NCI-H510A treated with DMSO at 0.1 percent for 48 hours (cell line): ENCODE results near the gene CEP85L.
"Not testable (repeated sequence)": the region's sequence is repeated elsewhere in the genome, so short reads cannot be mapped to it uniquely, and the experiment has no call there.

Experiments used
- DNase-seq: peaks from one replicate; lab custom pipeline; 2025; lab: John Stamatoyannopoulos, UW

Gene CEP85L

DNA sequence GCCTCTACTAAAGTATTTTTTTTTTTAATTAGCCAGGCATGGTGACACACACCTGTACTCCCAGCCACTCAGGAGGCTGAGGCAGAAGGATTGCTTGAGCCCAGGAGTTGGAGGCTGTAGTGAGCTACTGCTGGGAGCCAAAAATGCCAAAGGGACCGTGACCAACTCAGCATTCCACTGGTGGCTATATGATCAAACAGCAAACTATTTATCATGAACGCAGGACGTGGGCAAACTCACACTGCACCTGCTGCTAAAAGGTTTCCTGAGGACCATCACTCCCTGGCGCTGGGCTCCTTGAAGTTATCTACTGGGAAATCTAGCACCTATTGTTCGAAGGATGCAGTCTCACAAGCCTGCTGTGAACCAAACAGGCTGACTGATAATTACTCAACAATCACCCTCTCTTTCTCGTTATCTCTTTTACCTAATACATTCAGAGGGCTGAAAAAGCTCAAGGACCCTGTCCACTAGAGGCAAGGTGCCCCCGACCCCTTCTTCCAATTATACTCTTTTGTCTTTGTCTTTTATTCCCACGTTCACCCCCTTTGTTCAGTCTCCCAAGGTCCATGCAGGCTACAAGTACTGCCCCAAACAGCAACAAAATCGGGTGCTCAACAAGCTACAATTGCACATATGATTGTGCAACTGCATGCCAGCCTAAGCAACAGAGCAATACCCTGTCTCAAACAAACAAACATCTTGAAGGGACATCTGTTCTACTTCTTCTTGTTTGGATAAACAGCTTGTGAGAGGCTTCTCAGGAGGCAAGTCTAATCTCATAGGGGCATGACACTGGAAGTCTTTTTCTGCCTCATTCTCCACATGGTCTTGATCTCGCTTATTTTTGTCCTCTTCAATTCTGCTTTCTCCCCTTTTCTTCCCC lies 151.0 kb downstream of the CEP85L start:
- no peak for DNase-seq

DNA sequence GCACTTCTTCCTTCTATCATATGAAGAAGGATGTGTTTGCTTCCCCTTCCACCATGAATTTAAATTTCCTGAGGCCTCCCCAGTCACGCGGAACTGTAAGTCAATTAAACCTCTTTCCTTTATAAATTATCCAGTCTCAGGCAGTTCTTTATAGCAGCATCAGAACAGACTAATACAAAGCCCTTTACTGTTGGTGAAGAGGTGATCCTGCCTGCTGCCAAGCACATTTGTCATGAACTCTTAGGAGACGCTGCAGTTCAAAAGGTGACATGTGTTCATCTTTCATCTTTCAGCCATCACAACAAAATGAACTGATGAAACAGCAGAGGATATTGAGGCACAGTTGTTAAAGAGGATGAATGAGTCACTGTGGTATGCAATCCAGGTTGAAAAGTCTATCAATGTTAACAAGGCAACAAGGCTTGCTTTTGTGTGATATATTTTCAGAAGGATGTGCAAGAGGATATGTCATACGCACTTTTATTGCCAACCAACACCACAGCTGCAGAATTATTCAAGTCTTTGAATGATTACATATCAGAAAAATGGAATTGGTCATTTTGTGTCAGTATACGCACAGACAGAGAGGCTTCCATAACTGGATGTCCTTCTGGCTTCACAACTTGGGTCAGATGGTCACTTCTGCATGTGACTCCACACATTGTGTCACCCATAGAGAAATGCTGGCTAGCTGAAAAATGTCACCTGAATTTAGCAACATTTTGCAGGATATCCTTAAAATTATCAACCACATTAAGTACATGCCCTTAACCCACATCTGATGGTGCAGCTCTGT lies 155.7 kb downstream of the CEP85L start:
- no peak for DNase-seq

DNA sequence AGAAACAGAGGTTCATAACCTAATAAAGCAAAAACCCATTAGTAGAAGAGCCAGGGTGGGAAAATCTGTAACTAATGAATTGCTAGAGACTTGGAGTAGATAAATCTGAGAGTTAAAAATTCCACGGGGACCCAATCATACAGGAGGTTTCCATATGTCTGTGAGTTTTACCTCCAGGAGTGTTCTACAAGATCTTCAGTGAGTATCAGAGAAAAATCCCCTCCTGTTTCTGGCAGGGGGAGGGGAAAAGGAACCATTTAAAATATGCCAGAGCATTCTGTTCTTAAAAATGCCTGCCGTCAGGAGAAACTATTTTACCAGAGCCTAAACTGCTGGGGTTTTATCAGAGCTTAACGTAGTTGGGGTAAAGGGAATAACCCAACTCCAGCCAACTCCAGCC lies 157.3 kb downstream of the CEP85L start:
- DNase-seq: no peak

DNA sequence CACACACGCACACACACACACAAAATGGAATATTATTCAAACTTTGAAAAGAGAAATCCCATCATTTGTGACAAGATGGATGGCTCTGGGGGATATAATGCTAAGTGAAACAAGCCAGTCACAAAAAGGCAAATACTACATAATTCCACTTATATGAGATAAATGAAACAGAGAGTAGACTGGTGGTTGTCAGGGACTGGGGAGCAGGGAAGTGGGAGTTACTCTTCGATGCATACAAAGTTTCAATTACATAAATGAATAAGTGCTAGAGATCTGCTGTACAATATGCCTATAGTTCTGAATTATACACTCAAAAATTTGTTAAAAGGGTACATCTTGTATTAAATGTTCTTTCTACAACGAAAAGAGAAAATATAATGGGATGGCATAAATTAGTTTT lies 161.4 kb downstream of the CEP85L start:
- DNase-seq: no peak

DNA sequence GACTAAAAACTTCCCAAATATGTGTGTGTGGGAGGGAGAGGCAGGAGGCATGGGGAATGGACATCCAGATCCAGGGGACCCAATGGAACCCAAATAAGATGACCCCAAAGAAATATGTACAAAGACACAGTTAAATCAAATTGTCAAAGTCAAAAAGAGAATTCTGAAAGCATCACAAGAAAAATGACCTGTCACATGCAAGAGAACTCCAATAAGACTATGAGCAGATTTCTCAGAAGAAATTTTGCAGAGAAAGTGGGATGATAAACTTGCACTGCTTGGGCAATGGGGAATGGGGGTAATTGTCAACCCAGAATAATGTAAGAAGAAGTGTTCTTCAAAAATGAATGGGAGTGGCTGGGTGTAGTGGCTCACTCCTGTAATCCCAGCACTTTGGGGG lies 162.8 kb downstream of the CEP85L start:
- no peak for DNase-seq

DNA sequence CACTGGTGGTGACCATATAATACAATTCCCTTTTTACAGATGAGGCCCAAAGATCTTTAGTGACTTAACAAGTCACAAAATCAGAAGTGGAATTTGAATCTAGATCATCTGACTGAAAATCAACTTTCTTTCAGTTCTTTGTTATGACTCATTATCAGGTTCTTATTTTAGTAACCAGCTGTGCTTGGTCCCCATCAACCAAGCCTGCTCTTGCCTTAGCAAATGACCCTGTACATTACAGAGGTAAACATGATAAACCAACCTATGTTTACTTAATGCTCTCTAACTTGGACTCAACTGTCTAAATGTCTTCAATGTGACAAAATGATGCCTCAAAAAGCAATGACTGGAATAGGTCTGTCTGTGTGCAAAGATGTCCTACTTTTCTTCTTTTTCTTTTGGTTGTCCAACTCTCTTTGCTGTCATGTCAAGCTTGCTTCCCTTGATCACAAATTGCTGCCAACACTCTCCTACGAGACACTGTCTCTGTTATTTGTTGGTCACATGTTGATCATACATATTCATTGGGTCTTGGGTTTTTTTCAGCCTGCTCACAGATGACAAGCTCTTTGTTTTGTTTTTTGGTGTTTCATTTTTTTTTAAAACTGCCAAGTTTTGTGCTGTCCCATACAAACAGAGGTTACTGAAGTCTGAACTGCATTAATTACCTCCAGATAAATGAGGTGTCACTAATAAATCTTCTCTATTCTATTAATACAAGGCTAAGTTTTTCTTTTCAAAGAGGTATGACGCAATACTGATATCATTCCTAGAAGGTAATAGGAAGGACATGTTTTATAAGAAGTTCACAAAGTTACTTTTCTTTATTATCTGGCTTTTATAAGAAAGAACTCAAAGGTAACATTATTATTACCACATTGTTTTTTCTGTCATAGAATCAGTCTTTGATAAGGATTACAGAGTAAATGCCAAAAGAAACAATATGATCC lies 165.5 kb downstream of the CEP85L start:
- DNase-seq: no peak

DNA sequence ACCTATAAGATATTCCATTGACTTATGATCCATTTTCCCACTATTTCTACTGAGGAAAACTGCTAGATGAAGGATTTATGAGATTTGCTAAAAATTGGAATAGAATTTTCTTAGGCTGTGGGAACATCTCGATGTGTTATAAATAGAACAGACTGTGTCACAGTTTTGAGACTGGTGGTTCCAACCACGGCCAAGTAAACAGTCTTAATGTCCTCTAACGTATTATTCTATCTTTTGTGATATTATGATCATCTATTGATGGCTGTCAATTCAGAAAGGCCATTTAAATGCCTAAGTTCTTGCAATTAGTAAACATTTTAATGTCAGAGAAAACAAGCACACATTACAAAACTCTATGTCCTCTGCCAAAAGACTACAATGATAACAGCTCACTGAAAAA lies 174.8 kb downstream of the CEP85L start:
- DNase-seq: no peak

DNA sequence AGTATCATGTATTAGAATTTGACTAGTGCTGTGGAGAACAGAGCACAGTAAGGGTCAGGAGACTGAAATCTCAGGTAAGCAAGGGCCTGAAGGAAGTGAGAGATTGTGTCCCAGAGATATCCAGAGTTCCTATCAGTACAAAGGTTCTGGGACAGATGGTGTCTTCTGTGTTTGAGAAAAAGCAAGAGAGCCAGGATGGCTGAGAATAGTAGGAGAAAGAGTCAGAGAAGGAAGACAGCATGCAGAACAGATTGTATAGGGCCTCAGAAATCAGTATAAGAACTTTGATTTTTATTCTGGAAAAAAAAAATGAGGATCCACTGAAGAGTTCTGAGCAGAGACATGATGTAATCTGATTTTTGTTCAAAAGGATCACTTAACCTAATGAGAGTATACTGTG lies 178.1 kb downstream of the CEP85L start:
- DNase-seq: no peak

DNA sequence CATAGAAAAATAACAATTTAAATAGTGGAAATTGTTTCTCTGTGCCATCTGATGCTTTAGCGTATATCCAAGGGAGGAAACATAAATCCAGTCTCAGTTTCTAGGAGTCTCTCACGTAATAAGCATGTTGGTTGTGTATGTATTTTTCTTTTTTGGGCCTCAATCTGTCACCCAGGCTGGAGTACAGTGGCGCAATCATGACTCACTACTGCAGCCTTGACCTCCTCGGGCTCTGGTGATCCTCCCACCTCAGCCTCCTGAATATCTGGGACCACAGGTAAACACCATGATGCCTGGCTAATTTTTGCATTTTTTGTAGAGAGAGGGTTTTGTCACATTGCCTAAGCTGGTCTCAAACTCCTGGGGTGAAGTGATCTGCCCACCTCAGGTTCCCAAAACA lies 181.9 kb downstream of the CEP85L start:
- DNase-seq: no peak

DNA sequence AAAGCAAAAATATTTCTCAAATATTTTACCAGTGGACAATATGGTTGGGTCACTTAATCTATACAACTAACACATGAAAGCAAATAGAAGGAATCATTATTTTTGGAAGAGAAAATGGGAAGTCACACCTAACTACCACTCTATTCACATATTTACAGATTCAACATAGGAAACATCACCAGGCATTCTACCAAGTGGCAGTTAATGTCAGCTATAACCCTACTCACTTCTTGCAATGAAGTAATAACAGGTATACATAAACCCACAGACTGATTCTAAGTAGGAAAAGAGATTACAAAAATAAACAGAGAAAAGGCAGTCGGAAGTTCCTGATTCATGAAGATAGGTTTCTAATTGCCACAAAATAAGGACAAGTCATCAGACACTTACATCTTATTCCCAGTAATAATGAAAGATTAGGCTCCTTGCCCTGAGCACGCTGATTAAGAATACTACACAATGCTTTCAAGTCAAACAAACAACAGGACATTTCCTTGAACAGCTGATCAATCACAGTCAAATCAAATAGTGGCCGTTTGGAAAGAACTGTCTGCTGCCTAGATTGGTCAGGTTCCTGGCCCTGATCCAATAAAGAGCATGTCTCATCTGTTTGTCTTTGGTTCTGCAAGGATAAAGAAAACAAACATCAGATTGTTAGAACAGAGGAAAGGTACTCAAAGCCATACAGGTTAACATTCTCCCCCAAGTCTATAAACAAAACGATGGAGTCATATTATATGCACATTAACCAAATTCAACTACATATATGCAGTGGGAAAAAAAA lies 182.5 kb downstream of the CEP85L start:
- DNase-seq: peak; percentile 91

DNA sequence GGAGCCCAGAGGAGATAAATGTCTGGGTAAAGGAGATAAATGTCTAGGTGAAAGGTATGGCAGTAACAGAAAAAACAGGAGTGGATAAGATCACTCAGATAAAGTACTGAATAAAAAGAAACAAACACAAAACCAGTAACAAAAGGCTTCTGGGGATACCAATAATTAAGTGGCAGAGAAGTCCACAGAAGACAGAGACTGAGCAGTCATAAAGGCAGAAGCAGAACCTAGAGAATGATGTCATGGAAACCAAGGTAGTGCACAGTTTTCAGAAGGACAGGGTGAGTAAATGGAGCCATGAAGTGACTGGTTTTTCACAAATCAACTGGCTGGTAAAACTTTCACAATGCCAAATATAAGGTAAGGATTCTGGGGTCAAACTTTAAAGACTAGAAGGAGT lies 184.2 kb downstream of the CEP85L start:
- DNase-seq: no peak

DNA sequence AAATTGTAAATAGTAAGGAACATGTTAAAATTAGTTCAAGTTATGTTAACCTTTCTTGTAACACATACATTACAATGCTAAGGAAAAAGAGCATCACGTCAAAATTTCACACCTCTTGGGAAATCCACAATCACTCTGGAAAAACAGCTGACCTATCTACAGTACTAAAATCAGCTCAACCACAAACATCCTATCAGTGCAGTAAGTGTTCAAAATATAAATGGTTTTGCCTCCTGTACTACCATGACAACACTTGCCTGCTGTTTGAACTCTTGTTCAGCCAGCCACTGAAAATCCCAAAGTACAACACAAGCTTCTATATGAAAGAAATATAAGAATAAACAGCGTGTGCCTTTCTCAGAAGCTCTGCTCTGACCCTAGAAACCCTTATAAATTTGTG lies 186.8 kb downstream of the CEP85L start:
- no peak for DNase-seq

DNA sequence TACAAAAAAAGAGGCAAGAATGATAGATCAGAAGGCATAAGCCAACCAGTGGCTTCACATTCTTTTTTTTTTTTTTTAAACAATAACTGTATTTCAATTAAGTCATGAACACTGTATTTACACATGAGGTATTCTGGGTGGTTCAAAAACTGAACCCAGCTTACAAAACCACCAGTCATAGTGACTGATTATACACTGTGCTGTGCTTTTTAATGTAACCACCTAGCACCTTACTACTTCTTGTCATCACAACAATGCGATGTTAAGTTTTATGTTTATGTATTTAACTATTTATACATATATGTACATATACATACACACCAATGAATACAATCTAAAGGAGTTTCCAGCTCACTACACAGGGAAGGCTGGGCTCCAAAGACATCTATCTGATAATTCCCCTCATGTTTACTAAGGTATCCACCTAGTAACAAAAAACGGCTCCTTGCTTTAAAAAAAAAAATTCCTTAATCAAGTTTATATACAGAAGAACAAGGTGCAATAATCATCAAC lies 190.4 kb downstream of the CEP85L start:
- DNase-seq: no peak

DNA sequence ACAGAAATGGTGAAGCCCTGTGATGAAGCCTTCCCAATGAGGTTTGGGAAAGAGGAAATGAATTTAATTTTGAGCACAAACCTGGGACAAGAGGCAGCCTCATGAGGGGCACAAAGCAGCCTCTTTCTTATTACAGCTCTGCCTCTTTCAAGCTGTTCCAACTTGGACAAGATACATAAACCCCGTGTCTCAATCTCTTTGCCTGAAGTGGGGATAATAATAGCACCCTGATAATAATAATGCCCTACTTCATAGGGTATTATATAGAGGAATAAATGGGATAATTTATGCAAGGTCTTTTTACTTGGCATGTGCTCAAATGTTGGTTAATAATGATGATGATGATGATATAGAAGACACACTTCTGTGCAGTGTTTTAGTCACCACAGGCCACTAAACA lies 194.4 kb downstream of the CEP85L start:
- no peak for DNase-seq

DNA sequence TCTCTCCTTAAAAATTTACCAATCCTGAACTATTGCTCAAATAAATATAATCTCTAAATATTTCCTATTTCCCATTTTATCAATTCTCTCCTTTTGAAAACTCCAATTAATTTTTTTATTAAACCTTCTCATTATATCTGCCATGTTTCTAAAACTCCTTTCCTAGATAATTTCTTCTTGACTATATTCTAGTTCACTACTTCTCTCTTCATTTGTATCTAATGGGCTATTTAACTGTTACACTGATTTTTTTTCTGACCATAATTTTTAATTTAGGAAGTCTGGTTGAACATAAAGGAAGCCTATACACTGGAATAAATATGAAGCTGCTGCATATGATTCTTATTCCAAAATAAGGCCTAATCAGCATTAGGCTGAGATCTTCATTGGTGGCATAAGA lies 199.6 kb downstream of the CEP85L start:
- no peak for DNase-seq

DNA sequence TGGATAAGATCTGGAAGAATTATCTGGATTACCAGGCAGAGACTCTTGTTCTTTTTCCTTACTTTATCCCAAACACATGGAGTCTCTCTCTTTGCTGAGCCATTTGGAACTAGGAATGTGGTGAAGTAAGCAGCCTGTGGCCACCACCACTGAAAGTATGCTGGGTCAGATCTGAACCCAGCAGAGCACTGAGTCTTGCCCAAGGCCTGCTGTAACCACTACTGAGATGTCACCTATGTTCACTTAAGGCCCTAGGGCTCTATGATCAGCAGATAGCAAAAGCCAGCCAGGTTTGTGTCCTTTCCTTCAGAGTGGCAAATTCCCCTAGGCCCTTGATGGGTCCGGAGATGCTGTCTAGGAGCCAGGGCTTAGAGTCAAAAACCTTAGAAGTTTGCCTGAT lies 206.6 kb downstream of the CEP85L start:
- DNase-seq: no peak

DNA sequence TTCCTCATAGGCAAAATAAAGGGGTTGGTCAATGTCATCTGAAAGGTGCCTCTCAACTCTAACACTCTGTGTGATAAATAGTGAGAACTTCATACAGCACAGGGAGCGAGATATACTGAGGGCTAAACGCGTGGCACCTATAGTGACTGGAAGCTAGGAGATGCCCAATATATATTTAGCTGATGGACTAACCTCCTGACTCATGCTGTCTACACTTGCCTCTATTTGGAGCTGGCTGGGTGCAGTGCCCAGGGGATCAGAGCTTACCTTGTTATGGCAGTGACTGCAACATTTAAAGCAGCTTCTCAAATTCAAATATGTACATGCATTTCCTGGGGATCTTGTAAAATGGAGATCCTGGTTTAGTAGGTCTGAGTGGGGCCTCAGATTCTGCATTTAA lies 214.9 kb downstream of the CEP85L start:
- DNase-seq: no peak

DNA sequence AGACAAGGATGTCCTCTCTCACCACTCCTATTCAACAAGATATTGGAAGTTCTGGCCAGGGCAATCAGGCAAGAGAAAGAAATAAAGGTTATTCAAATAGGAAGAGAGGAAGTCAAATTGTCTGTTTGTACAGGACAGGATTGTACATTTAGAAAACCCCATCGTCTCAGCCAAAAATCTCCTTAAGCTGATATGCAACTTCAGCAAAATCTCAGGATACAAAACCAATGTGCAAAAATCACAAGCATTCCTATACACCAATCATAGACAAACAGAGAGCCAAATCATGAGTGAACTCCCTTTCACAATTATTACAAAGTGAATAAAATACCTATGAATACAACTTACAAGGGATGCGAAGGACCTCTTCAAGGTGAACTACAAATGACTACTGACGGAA lies 217.2 kb downstream of the CEP85L start:
- DNase-seq: not testable (repeated sequence)

DNA sequence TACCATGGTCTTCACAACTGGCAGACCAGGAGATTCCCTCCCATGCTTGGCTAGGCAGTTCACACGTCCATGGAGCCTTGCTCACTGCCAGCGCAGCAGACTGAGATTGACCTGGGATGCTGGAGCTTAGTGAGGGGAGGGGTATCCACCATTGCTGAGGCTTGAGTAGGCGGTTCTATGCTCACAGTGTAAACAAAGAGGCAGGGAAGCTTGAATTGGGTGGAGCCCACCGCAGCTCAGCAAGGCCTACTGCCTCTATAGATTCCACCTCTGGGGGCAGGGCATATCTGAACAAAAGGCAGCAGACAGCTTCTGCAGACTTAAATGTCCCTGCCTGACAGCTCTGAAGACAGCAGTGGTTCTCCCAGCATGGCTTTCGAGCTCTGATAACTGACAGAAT lies 230.1 kb downstream of the CEP85L start:
- DNase-seq: not testable (repeated sequence)

DNA sequence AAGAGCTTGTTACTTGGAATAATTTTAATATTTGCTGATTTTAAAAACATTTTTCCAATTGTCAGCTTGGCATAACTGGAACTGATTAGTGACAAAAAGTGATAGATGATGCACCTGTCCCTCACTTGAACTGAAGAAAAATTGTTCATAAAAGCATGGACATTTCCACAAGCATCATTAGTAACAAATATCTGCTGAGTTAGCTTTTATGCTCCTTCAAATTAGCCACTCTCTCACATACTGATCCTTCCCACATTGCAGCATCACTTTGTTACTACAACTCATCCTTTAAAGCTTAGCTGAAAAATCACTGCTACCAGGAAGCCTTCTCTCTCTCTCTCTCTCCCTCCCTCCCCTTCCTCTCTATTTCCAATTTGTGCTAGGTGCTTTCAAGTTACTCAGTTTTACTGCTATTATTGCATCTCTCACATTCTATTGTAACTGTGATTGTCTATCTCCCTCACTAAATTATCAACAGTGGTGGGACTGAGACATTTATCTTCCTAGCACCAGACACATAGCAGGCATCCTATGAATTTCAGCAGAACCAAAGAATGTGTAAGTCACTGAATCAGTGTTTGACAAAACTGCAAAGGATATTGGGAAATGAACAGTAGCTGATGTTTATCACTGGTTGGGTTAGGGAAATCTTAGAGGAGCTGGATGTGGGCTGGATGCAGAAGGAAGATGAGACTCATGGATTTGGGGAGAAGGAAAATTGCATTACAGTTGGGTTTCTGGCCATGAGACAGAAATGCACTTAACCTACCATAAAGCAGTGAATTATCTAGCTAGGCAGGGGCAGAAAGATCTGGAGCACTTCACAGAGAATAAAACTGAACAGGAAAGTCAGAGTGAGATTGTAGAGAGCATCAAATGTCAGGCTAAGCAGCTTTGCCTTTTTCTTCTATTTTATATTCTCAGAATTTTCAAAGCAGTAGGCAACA lies 231.7 kb downstream of the CEP85L start:
- no peak for DNase-seq
